ENCODE measurements around the gene FGFR1OP2.

FGFR1OP2 gene

GRCh38 chr12:26929590-26929989 lies 8.7 kb upstream of the FGFR1OP2 start:
- Mint-ChIP-seq H3K27ac (ENCODE audit: low read depth) (peak overlapping the region; percentile 25), H3K4me3 (no peak overlapping the region), H3K9me3 (no peaks in the 10 kb centered on the region), H3K27me3 (no peaks in the 10 kb centered on the region), H3K36me3 (ENCODE audit: insufficient read depth) (peaks cover 34% of the 10 kb centered on the region), H3K4me1 (peaks cover 34% of the 10 kb centered on the region)
- ATAC-seq (replicated peaks; ENCODE audit: extremely low read depth, poor library complexity, severe bottlenecking) (no peak), DNase-seq (ENCODE audit: low spot score in 2 of 2) (no peak)

GRCh38 chr12:26935636-26936378 lies 2.5 kb upstream of the FGFR1OP2 start:
- peaks cover 23% of the 10 kb centered on the region for H3K36me3 Mint-ChIP-seq (ENCODE audit: insufficient read depth)
- no peak for DNase-seq (ENCODE audit: low spot score in 2 of 2)
- peak overlapping the region; percentile 92 for H3K27ac Mint-ChIP-seq (ENCODE audit: low read depth)
- H3K4me1 Mint-ChIP-seq = peaks cover 67% of the 10 kb centered on the region
- no peaks in the 10 kb centered on the region for H3K27me3 Mint-ChIP-seq
- H3K9me3 Mint-ChIP-seq = no peaks in the 10 kb centered on the region
- peak overlapping the region; percentile 95 for H3K4me3 Mint-ChIP-seq
- no peak for ATAC-seq (replicated peaks; ENCODE audit: extremely low read depth, poor library complexity, severe bottlenecking)

GRCh38 chr12:26936559-26937442 lies 1.5 kb upstream of the FGFR1OP2 start:
- H3K27me3 Mint-ChIP-seq = no peaks in the 10 kb centered on the region
- peaks cover 23% of the 10 kb centered on the region for H3K36me3 Mint-ChIP-seq (ENCODE audit: insufficient read depth)
- peak overlapping the region; percentile 92 for H3K27ac Mint-ChIP-seq (ENCODE audit: low read depth)
- H3K4me1 Mint-ChIP-seq = peaks cover 75% of the 10 kb centered on the region
- ATAC-seq (replicated peaks; ENCODE audit: extremely low read depth, poor library complexity, severe bottlenecking) = no peak
- no peak for DNase-seq (ENCODE audit: low spot score in 2 of 2)
- H3K9me3 Mint-ChIP-seq = no peaks in the 10 kb centered on the region
- H3K4me3 Mint-ChIP-seq = peak overlapping the region; percentile 95

- Mint-ChIP-seq H3K9me3 (no peaks in the 10 kb centered on the region), H3K36me3 (ENCODE audit: insufficient read depth) (peaks cover 23% of the 10 kb centered on the region)
Measured at GRCh38 chr12:26937443-26937862, 817 bp upstream of the FGFR1OP2 start.

GRCh38 chr12:26938701-26939062 lies 412 bp downstream of the FGFR1OP2 start:
- DNase-seq (ENCODE audit: low spot score in 2 of 2) = peak in 1 of 2 donors; percentile 16
- no peak for ATAC-seq (replicated peaks; ENCODE audit: extremely low read depth, poor library complexity, severe bottlenecking)
- Mint-ChIP-seq H3K27ac (ENCODE audit: low read depth) (peak overlapping the region; percentile 92), H3K4me3 (peak overlapping the region; percentile 95), H3K9me3 (no peaks in the 10 kb centered on the region), H3K27me3 (no peaks in the 10 kb centered on the region), H3K36me3 (ENCODE audit: insufficient read depth) (peaks cover 21% of the 10 kb centered on the region), H3K4me1 (peaks cover 75% of the 10 kb centered on the region)

More at GRCh38 chr12:26937443-26937862, 817 bp upstream of the FGFR1OP2 start:
- DNase-seq (ENCODE audit: low spot score in 2 of 2) (no peak), ATAC-seq (replicated peaks; ENCODE audit: extremely low read depth, poor library complexity, severe bottlenecking) (peak; percentile 2)
- peak overlapping the region; percentile 95 for H3K4me3 Mint-ChIP-seq
- H3K27me3 Mint-ChIP-seq = no peaks in the 10 kb centered on the region
- peaks cover 75% of the 10 kb centered on the region for H3K4me1 Mint-ChIP-seq
- peak overlapping the region; percentile 92 for H3K27ac Mint-ChIP-seq (ENCODE audit: low read depth)

GRCh38 chr12:26939192-26939832 lies 1.0 kb downstream of the FGFR1OP2 start:
- peak overlapping the region; percentile 95 for H3K4me3 Mint-ChIP-seq
- peaks cover 76% of the 10 kb centered on the region for H3K4me1 Mint-ChIP-seq
- peaks cover 21% of the 10 kb centered on the region for H3K36me3 Mint-ChIP-seq (ENCODE audit: insufficient read depth)
- peak overlapping the region; percentile 92 for H3K27ac Mint-ChIP-seq (ENCODE audit: low read depth)
- DNase-seq (ENCODE audit: low spot score in 2 of 2) (no peak), ATAC-seq (replicated peaks; ENCODE audit: extremely low read depth, poor library complexity, severe bottlenecking) (no peak)
- H3K9me3 Mint-ChIP-seq = no peaks in the 10 kb centered on the region
- no peaks in the 10 kb centered on the region for H3K27me3 Mint-ChIP-seq

GRCh38 chr12:26939953-26940352 lies 1.7 kb downstream of the FGFR1OP2 start:
- Mint-ChIP-seq H3K27me3 (no peaks in the 10 kb centered on the region), H3K36me3 (ENCODE audit: insufficient read depth) (peaks cover 20% of the 10 kb centered on the region), H3K9me3 (no peaks in the 10 kb centered on the region), H3K4me3 (peak overlapping the region; percentile 95), H3K27ac (ENCODE audit: low read depth) (peak overlapping the region; percentile 92), H3K4me1 (peaks cover 72% of the 10 kb centered on the region)
- DNase-seq (ENCODE audit: low spot score in 2 of 2) (no peak), ATAC-seq (replicated peaks; ENCODE audit: extremely low read depth, poor library complexity, severe bottlenecking) (no peak)

- Mint-ChIP-seq H3K27ac (ENCODE audit: low read depth) (peak overlapping the region; percentile 92), H3K27me3 (no peaks in the 10 kb centered on the region), H3K9me3 (no peaks in the 10 kb centered on the region), H3K4me3 (peak overlapping the region; percentile 95), H3K36me3 (ENCODE audit: insufficient read depth) (peaks cover 18% of the 10 kb centered on the region), H3K4me1 (peaks cover 71% of the 10 kb centered on the region)
- no peak for DNase-seq (ENCODE audit: low spot score in 2 of 2)
- no peak for ATAC-seq (replicated peaks; ENCODE audit: extremely low read depth, poor library complexity, severe bottlenecking)
Measured at GRCh38 chr12:26940516-26941214, 2.4 kb downstream of the FGFR1OP2 start.

- H3K27me3 Mint-ChIP-seq = no peaks in the 10 kb centered on the region
- H3K27ac Mint-ChIP-seq (ENCODE audit: low read depth) = peak overlapping the region; percentile 92
- no peaks in the 10 kb centered on the region for H3K9me3 Mint-ChIP-seq
- no peak for ATAC-seq (replicated peaks; ENCODE audit: extremely low read depth, poor library complexity, severe bottlenecking)
- DNase-seq (ENCODE audit: low spot score in 2 of 2) = no peak
- peak overlapping the region; percentile 95 for H3K4me3 Mint-ChIP-seq
- peaks cover 71% of the 10 kb centered on the region for H3K4me1 Mint-ChIP-seq
- H3K36me3 Mint-ChIP-seq (ENCODE audit: insufficient read depth) = peaks cover 18% of the 10 kb centered on the region
Measured at GRCh38 chr12:26941215-26941594, 2.9 kb downstream of the FGFR1OP2 start.

- Mint-ChIP-seq H3K4me1 (peaks cover 65% of the 10 kb centered on the region), H3K27ac (ENCODE audit: low read depth) (peak overlapping the region; percentile 42), H3K4me3 (no peak overlapping the region), H3K27me3 (no peaks in the 10 kb centered on the region), H3K9me3 (no peaks in the 10 kb centered on the region), H3K36me3 (ENCODE audit: insufficient read depth) (peaks cover 10% of the 10 kb centered on the region)
- DNase-seq (ENCODE audit: low spot score in 2 of 2) (no peak), ATAC-seq (replicated peaks; ENCODE audit: extremely low read depth, poor library complexity, severe bottlenecking) (no peak)
Measured at GRCh38 chr12:26948309-26948708, 10.0 kb downstream of the FGFR1OP2 start.

- Mint-ChIP-seq H3K27me3 (no peaks in the 10 kb centered on the region), H3K36me3 (ENCODE audit: insufficient read depth) (peaks cover 35% of the 10 kb centered on the region), H3K4me1 (peaks cover 35% of the 10 kb centered on the region), H3K9me3 (no peaks in the 10 kb centered on the region), H3K27ac (ENCODE audit: low read depth) (peak overlapping the region; percentile 49), H3K4me3 (no peak overlapping the region)
- DNase-seq (ENCODE audit: low spot score in 2 of 2) = no peak
- no peak for ATAC-seq (replicated peaks; ENCODE audit: extremely low read depth, poor library complexity, severe bottlenecking)
Measured at GRCh38 chr12:26953447-26953846, 15.2 kb downstream of the FGFR1OP2 start.

- DNase-seq (ENCODE audit: low spot score in 2 of 2) (no peak), ATAC-seq (replicated peaks; ENCODE audit: extremely low read depth, poor library complexity, severe bottlenecking) (no peak)
- peak overlapping the region; percentile 49 for H3K27ac Mint-ChIP-seq (ENCODE audit: low read depth)
- H3K9me3 Mint-ChIP-seq = no peaks in the 10 kb centered on the region
- H3K36me3 Mint-ChIP-seq (ENCODE audit: insufficient read depth) = peaks cover 35% of the 10 kb centered on the region
- H3K4me3 Mint-ChIP-seq = no peak overlapping the region
- no peaks in the 10 kb centered on the region for H3K27me3 Mint-ChIP-seq
- peaks cover 33% of the 10 kb centered on the region for H3K4me1 Mint-ChIP-seq
Measured at GRCh38 chr12:26954027-26954426, 15.8 kb downstream of the FGFR1OP2 start.
